Mucosa of descending colon (tissue), 3 donors: ENCODE data around the gene GALNS. TPM values are rescaled to one million over a fixed set of nuclear protein-coding genes. Genes with fewer than 3 reads are reported as not detected.

Source experiments
- ATAC-seq: fragments of 200-7000 bp; cut with Tn5 transposase; one replicate; pipeline ENCODE4 v1.9.1; 2020; ENCODE audit warnings: mild to moderate bottlenecking, moderate library complexity
- DNase-seq, 3 donors: peaks; one replicate each; pipeline ENCODE4 v3.0.0-alpha.2; 2020
- H3K36me3 ChIP-seq: fragments of 200-600 bp; one replicate; pipeline ENCODE4 v1.8.0; 2021; ENCODE audit warnings: low read depth, mild to moderate bottlenecking
- H3K4me1 ChIP-seq: fragments of 200-600 bp; one replicate; pipeline ENCODE4 v1.8.0; 2021; ENCODE audit warnings: low read depth, mild to moderate bottlenecking
- H3K4me3 ChIP-seq: fragments of 200-600 bp; one replicate; pipeline ENCODE4 v1.8.0; 2021; ENCODE audit warnings: mild to moderate bottlenecking
- H3K9me3 ChIP-seq: fragments of 200-600 bp; one replicate; pipeline ENCODE4 v1.8.0; 2021; ENCODE audit warnings: mild to moderate bottlenecking
- CTCF ChIP-seq: fragments of 200-600 bp; IDR thresholded peaks from one replicate; pipeline ENCODE4 v1.8.0; 2022; ENCODE audit warnings: antibody characterized with exemption, mild to moderate bottlenecking
- intact Hi-C, 2 donors: fragments of 100-400 bp; cut with DNase I in 1 of 2; cut with micrococcal nuclease in 1 of 2; formaldehyde crosslinking; loops; one replicate each; pipeline versions ENCODE4 v1.11.0 to v1.11.1; 2022; cut with DNase I, micrococcal nuclease
- total RNA-seq, 3 donors: library from RNA; stranded (reverse); fragmentation: NEBNext Ultra II Directional in 2 of 3; extraction: Animal tissue kit (Norgen Biotek cat#: 25700) in 2 of 3; gene quantifications; one replicate each; pipeline versions ENCODE4 v1.2.1 to v1.2.4, GENCODE V29; 2021 to 2023
- donor health status: DM: no; HTN: no; CAD: no; lungs with moderate emphysema.
- donor health status: DM: no; HTN: no; CAD: no.
- donor health status: DM: no; HTN: yes; CAD: no.

Gene GALNS
- total RNA-seq, 3 donors from 2014 or later, result 37.4 to 65.3 (median 44.0) TPM

- Histone ChIP-seq H3K4me1 (no peaks in the 10 kb centered on the region), H3K4me3 (no peak overlapping the region), H3K36me3 (no peaks in the 10 kb centered on the region), H3K9me3 (no peaks in the 10 kb centered on the region)
- DNase-seq (no peak), ATAC-seq (no peak)
- TF ChIP-seq CTCF, result no peak
- intact Hi-C loops, result no loop called here
Measured at GRCh38 chr16:88842308-88842756, 14.4 kb downstream of the GALNS start.

- Histone ChIP-seq H3K4me1 (no peaks in the 10 kb centered on the region), H3K36me3 (no peaks in the 10 kb centered on the region), H3K4me3 (no peak overlapping the region), H3K9me3 (no peaks in the 10 kb centered on the region)
- no peak for DNase-seq
- no peak for TF ChIP-seq CTCF
- ATAC-seq, result no peak
- intact Hi-C loops, result no loop called here
Measured at GRCh38 chr16:88841521-88842307, 15.0 kb downstream of the GALNS start.

GRCh38 chr16:88840600-88841215 is 16.0 kb downstream of the GALNS start:
- intact Hi-C loops, result no loop called here
- no peak overlapping the region for H3K4me3 ChIP-seq
- ATAC-seq (no peak), DNase-seq (no peak)
- H3K4me1 ChIP-seq, result no peaks in the 10 kb centered on the region
- H3K9me3 ChIP-seq, result no peaks in the 10 kb centered on the region
- TF ChIP-seq CTCF, result no peak
- H3K36me3 ChIP-seq, result no peaks in the 10 kb centered on the region

- Histone ChIP-seq H3K4me1 (no peaks in the 10 kb centered on the region), H3K9me3 (no peaks in the 10 kb centered on the region), H3K36me3 (no peaks in the 10 kb centered on the region), H3K4me3 (no peak overlapping the region)
- ATAC-seq, result no peak
- intact Hi-C loops, result no loop called here
- TF ChIP-seq CTCF, result no peak
- DNase-seq, result no peak
Measured at GRCh38 chr16:88839745-88840599, 16.8 kb downstream of the GALNS start.

GRCh38 chr16:88839026-88839529 is 17.7 kb downstream of the GALNS start:
- H3K4me1 ChIP-seq, result no peaks in the 10 kb centered on the region
- H3K36me3 ChIP-seq, result no peaks in the 10 kb centered on the region
- H3K9me3 ChIP-seq, result no peaks in the 10 kb centered on the region
- ATAC-seq (no peak), DNase-seq (no peak)
- intact Hi-C loops, result no loop called here
- H3K4me3 ChIP-seq, result no peak overlapping the region
- TF ChIP-seq CTCF, result no peak
